Erythroblast (primary cell): ENCODE results near the gene ETV1.

Experiments used
- GATA1 ChIP-seq: IDR thresholded peaks from 2 replicates; pipeline ENCODE4 v1.6.1; 2011; ENCODE audit warnings: low read depth, mild to moderate bottlenecking, control low read depth, low read length, moderate library complexity
- POLR2A ChIP-seq: IDR thresholded peaks from 2 replicates; pipeline ENCODE4 v1.6.1; 2011; ENCODE audit warnings: mild to moderate bottlenecking, low read length

- TF ChIP-seq POLR2A (no peak), GATA1 (no peak)
Observed at GRCh38 chr7:14016950-14017349, 27.5 kb upstream of the ETV1 start.
